ENCODE results near the gene TEX53.

The TEX53 gene

DNA sequence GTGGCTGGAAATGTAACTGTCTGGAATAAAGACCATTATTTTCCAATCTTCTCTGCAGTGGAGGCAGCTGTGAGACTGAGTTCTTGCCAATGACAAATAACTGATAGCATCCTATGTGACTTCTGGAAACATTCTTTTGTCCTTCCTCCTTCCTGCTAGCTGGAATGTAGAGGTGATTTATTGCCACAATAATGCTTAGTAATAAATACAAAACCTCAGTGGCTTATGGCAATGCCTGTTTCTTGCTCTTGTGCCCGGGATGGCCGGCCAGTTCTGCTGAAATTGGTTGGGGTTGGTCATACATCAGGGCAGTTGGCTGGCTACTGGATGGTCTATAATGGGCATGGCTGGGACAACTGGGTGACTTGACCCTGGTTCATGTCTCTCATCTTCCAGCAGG lies 36.5 kb upstream of the TEX53 start (continued):
- TF ChIP-seq, protein P1, sequence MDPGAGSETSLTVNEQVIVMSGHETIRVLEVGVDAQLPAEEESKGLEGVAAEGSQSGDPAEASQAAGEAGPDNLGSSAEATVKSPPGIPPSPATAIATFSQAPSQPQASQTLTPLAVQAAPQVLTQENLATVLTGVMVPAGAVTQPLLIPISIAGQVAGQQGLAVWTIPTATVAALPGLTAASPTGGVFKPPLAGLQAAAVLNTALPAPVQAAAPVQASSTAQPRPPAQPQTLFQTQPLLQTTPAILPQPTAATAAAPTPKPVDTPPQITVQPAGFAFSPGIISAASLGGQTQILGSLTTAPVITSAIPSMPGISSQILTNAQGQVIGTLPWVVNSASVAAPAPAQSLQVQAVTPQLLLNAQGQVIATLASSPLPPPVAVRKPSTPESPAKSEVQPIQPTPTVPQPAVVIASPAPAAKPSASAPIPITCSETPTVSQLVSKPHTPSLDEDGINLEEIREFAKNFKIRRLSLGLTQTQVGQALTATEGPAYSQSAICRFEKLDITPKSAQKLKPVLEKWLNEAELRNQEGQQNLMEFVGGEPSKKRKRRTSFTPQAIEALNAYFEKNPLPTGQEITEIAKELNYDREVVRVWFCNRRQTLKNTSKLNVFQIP (CRISPR knock-in tag; IDR thresholded peaks at IDR 0.05; ENCODE audit: borderline replicate concordance, low read depth) = no peak
- TF ChIP-seq TOX (CRISPR knock-in tag; IDR thresholded peaks at IDR 0.05; ENCODE audit: borderline replicate concordance) = peak; percentile 55; the same call in 1 of the 2 replicates
- peak; percentile 8; the same call in 1 of the 2 replicates for TF ChIP-seq ISL1 (CRISPR knock-in tag; IDR thresholded peaks at IDR 0.05)
- no peak for TF ChIP-seq ZFP30 (CRISPR knock-in tag; IDR thresholded peaks at IDR 0.05)
- no peak for TF ChIP-seq BACH2 (CRISPR knock-in tag; IDR thresholded peaks at IDR 0.05; ENCODE audit: borderline replicate concordance)
- no peak for TF ChIP-seq ZNF565 (CRISPR knock-in tag; conservative IDR thresholded peaks at IDR 0.05; ENCODE audit: low read depth)
- no peak for TF ChIP-seq ZNF8 (CRISPR knock-in tag; IDR thresholded peaks at IDR 0.05)
- TF ChIP-seq OSR1 (CRISPR knock-in tag; IDR thresholded peaks at IDR 0.05) = 0 out of 2 replicates have a peak, but pooled peaks have one; percentile 9
- no peak for TF ChIP-seq ZNF70 (CRISPR knock-in tag; IDR thresholded peaks at IDR 0.05)

GRCh38 chr9:114693248-114693855 lies 35.7 kb upstream of the TEX53 start:
- ATAC-seq = no peak
- no peak for TF ChIP-seq ESRRG (CRISPR knock-in tag; IDR thresholded peaks at IDR 0.05)

DNA sequence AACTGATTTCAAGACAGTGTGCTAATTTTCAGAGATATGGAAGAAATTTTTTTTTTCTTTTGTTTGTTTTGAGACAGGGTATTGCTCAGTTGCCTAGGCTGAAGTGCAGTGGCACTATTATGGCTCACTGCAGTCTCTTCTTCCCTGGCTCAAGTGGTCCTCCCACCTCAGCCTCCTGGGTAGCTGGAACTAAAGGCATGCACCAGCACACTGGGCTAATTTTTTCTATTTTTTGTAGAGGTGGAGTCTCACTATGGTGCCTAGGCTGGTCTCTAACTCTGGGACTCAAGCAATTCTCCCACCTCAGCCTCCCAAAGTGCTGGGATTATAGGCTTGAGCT lies 34.3 kb upstream of the TEX53 start:
- TF ChIP-seq, protein P2, sequence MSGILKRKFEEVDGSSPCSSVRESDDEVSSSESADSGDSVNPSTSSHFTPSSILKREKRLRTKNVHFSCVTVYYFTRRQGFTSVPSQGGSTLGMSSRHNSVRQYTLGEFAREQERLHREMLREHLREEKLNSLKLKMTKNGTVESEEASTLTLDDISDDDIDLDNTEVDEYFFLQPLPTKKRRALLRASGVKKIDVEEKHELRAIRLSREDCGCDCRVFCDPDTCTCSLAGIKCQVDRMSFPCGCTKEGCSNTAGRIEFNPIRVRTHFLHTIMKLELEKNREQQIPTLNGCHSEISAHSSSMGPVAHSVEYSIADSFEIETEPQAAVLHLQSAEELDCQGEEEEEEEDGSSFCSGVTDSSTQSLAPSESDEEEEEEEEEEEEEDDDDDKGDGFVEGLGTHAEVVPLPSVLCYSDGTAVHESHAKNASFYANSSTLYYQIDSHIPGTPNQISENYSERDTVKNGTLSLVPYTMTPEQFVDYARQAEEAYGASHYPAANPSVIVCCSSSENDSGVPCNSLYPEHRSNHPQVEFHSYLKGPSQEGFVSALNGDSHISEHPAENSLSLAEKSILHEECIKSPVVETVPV (CRISPR knock-in tag; IDR thresholded peaks at IDR 0.05) = no peak
- TF ChIP-seq, protein P3, sequence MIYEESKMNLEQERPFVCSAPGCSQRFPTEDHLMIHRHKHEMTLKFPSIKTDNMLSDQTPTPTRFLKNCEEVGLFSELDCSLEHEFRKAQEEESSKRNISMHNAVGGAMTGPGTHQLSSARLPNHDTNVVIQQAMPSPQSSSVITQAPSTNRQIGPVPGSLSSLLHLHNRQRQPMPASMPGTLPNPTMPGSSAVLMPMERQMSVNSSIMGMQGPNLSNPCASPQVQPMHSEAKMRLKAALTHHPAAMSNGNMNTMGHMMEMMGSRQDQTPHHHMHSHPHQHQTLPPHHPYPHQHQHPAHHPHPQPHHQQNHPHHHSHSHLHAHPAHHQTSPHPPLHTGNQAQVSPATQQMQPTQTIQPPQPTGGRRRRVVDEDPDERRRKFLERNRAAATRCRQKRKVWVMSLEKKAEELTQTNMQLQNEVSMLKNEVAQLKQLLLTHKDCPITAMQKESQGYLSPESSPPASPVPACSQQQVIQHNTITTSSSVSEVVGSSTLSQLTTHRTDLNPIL (CRISPR knock-in tag; IDR thresholded peaks at IDR 0.05; ENCODE audit: low read depth) = no peak
- TF ChIP-seq, protein P4, sequence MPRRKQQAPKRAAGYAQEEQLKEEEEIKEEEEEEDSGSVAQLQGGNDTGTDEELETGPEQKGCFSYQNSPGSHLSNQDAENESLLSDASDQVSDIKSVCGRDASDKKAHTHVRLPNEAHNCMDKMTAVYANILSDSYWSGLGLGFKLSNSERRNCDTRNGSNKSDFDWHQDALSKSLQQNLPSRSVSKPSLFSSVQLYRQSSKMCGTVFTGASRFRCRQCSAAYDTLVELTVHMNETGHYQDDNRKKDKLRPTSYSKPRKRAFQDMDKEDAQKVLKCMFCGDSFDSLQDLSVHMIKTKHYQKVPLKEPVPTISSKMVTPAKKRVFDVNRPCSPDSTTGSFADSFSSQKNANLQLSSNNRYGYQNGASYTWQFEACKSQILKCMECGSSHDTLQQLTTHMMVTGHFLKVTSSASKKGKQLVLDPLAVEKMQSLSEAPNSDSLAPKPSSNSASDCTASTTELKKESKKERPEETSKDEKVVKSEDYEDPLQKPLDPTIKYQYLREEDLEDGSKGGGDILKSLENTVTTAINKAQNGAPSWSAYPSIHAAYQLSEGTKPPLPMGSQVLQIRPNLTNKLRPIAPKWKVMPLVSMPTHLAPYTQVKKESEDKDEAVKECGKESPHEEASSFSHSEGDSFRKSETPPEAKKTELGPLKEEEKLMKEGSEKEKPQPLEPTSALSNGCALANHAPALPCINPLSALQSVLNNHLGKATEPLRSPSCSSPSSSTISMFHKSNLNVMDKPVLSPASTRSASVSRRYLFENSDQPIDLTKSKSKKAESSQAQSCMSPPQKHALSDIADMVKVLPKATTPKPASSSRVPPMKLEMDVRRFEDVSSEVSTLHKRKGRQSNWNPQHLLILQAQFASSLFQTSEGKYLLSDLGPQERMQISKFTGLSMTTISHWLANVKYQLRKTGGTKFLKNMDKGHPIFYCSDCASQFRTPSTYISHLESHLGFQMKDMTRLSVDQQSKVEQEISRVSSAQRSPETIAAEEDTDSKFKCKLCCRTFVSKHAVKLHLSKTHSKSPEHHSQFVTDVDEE (CRISPR knock-in tag; IDR thresholded peaks at IDR 0.05) = no peak
- ATAC-seq = no peak

DNA sequence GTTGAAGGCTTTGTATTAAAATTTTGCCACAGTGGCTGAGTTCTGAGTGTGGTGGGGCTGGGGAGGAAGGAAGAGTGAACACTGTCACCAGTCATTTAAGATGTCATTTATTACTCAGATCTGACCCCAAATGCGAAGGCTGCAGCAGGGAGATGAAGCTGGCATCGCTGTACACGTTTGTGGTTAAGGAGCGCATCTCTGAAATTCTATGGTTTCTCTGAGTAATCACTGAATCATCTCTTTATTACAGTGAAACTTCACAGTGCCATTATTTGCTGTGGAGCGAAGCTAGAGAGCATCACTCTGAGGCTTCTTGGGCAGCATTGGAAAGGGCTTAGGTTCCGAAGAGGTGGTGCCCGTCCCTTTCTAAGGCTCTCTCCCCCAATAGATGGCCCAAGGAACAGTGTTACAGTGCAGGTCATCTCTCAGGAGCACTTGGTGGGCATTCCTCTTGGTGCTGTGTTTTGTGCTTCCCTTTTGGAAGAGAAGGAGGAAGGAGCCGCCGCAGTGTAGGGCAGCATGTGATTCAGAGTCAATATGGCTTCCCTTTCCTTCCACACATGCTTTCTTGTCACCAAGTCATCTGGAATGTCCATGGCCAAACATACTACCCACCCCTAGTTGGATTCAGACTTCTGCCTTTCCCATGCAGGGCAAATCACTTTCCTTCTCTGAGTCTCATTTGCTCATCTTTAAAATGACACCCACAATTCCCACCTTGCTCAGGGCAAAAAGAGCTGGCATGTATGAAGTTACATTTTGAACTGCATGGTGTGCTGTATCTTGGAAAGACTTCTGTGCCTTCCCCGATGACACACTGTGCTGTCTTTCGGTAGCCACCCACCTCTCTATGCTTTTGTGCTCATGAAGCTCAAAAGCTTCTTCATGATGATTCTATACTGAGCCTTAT lies 33.7 kb upstream of the TEX53 start:
- ATAC-seq = peak; percentile 91
- TF ChIP-seq, protein P5, sequence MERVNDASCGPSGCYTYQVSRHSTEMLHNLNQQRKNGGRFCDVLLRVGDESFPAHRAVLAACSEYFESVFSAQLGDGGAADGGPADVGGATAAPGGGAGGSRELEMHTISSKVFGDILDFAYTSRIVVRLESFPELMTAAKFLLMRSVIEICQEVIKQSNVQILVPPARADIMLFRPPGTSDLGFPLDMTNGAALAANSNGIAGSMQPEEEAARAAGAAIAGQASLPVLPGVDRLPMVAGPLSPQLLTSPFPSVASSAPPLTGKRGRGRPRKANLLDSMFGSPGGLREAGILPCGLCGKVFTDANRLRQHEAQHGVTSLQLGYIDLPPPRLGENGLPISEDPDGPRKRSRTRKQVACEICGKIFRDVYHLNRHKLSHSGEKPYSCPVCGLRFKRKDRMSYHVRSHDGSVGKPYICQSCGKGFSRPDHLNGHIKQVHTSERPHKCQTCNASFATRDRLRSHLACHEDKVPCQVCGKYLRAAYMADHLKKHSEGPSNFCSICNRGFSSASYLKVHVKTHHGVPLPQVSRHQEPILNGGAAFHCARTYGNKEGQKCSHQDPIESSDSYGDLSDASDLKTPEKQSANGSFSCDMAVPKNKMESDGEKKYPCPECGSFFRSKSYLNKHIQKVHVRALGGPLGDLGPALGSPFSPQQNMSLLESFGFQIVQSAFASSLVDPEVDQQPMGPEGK (CRISPR knock-in tag; IDR thresholded peaks at IDR 0.05; ENCODE audit: borderline replicate concordance) = peak; percentile 16; the same call in 1 of the 2 replicates
- TF ChIP-seq TCF4 (CRISPR knock-in tag; IDR thresholded peaks at IDR 0.05; ENCODE audit: borderline replicate concordance) (no peak), ARNTL (CRISPR knock-in tag; IDR thresholded peaks at IDR 0.05; ENCODE audit: borderline replicate concordance, low read depth) (no peak), PPARA (CRISPR knock-in tag; IDR thresholded peaks at IDR 0.05; ENCODE audit: borderline replicate concordance) (no peak), ZNF565 (CRISPR knock-in tag; conservative IDR thresholded peaks at IDR 0.05; ENCODE audit: low read depth) (no peak), ZFP3 (CRISPR knock-in tag; IDR thresholded peaks at IDR 0.05) (peak; percentile 53; the same call in 1 of the 2 replicates), TOX (CRISPR knock-in tag; IDR thresholded peaks at IDR 0.05; ENCODE audit: borderline replicate concordance) (peak; percentile 51; the same call in 1 of the 2 replicates), OSR1 (CRISPR knock-in tag; IDR thresholded peaks at IDR 0.05) (no peak), ESRRG (CRISPR knock-in tag; IDR thresholded peaks at IDR 0.05) (no peak), RARB (CRISPR knock-in tag; IDR thresholded peaks at IDR 0.05) (0 out of 2 replicates have a peak, but pooled peaks have one; percentile 58), GLIS3 (CRISPR knock-in tag; IDR thresholded peaks at IDR 0.05) (no peak), ZFP30 (CRISPR knock-in tag; IDR thresholded peaks at IDR 0.05) (no peak), ISL1 (CRISPR knock-in tag; IDR thresholded peaks at IDR 0.05) (no peak), ZC3H10 (CRISPR knock-in tag; IDR thresholded peaks at IDR 0.05) (0 out of 2 replicates have a peak, but pooled peaks have one; percentile 42), BACH2 (CRISPR knock-in tag; IDR thresholded peaks at IDR 0.05; ENCODE audit: borderline replicate concordance) (no peak), ZNF70 (CRISPR knock-in tag; IDR thresholded peaks at IDR 0.05) (no peak), CSDC2 (CRISPR knock-in tag; IDR thresholded peaks at IDR 0.05) (peak; percentile 94)
- TF ChIP-seq, protein P4 (CRISPR knock-in tag; IDR thresholded peaks at IDR 0.05) = no peak

All from SK-N-SH treated with all-trans-retinoic acid at 6 μM for 48 hours (cell line).